ENCODE data around the gene LCN9.

The LCN9 gene

DNA sequence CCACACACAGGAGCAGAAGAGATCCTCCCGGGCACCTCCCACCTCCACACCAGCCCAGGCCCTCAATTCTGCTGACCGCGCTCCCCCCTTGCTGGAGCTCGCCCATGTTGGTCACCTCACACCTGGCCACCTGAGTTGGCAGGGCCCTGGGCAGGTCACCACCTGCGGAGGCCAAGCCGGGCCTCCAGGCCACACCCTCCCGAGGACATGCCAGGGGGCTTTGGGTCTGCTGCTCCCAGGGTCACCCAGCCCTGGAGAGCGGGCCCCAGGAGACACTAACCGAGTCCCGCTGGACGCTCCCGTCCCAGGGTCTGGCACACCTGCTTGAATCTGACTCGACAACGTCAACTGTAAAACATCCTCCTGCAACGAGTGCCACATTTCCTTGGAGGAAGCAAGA, 34.1 kb downstream of the LCN9 start:
- peaks cover 0 to 8% (median 7%) of the 10 kb centered on the region in 4 donors for H3K4me1 ChIP-seq
- TF ChIP-seq, protein P1, sequence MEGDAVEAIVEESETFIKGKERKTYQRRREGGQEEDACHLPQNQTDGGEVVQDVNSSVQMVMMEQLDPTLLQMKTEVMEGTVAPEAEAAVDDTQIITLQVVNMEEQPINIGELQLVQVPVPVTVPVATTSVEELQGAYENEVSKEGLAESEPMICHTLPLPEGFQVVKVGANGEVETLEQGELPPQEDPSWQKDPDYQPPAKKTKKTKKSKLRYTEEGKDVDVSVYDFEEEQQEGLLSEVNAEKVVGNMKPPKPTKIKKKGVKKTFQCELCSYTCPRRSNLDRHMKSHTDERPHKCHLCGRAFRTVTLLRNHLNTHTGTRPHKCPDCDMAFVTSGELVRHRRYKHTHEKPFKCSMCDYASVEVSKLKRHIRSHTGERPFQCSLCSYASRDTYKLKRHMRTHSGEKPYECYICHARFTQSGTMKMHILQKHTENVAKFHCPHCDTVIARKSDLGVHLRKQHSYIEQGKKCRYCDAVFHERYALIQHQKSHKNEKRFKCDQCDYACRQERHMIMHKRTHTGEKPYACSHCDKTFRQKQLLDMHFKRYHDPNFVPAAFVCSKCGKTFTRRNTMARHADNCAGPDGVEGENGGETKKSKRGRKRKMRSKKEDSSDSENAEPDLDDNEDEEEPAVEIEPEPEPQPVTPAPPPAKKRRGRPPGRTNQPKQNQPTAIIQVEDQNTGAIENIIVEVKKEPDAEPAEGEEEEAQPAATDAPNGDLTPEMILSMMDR (IDR thresholded peaks at IDR 0.05), result no peak

DNA sequence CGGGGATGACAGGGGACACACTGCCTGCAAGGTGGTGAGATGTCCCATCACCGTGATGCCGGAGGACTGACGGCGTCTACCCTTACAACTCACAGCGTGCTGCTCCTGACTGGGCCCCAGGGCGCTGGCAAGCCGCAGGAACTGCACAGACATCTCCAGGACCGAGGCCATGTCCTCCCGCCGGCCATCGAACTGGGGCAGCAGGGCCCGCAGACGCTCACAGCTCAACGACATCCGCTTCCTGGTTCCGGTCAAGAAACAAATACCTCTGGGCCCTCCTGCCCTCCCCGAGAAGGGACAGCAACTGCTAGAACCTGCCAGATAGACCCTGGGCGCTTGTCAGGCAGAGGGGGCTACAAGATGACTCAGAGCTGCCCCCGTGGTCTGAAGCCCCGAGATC, 35.1 kb downstream of the LCN9 start:
- TF ChIP-seq, protein P1 (IDR thresholded peaks at IDR 0.05), result no peak
- H3K4me3 ChIP-seq, result no peak overlapping the region
- no peaks in the 10 kb centered on the region for H3K9me3 ChIP-seq
- DNase-seq, result no peak
- H3K27me3 ChIP-seq, result peaks cover 0 to 50% of the 10 kb centered on the region in 2 donors
- intact Hi-C loops (cut with DNase I; ENCODE audit: low total_unique reads), result no loop called here
- H3K4me1 ChIP-seq, result peaks cover 0 to 16% (median 12%) of the 10 kb centered on the region in 4 donors
- H3K27ac ChIP-seq, result no peak overlapping the region
- no peaks in the 10 kb centered on the region for H3K36me3 ChIP-seq

More for the DNA sequence above, 34.1 kb downstream of the LCN9 start:
- no peaks in the 10 kb centered on the region for H3K9me3 ChIP-seq
- intact Hi-C loops (cut with DNase I; ENCODE audit: low total_unique reads), result no loop called here
- H3K27ac ChIP-seq, result no peak overlapping the region
- peaks cover 0 to 50% of the 10 kb centered on the region in 2 donors for H3K27me3 ChIP-seq
- no peak overlapping the region for H3K4me3 ChIP-seq
- DNase-seq, result no peak
- H3K36me3 ChIP-seq, result no peaks in the 10 kb centered on the region

DNA sequence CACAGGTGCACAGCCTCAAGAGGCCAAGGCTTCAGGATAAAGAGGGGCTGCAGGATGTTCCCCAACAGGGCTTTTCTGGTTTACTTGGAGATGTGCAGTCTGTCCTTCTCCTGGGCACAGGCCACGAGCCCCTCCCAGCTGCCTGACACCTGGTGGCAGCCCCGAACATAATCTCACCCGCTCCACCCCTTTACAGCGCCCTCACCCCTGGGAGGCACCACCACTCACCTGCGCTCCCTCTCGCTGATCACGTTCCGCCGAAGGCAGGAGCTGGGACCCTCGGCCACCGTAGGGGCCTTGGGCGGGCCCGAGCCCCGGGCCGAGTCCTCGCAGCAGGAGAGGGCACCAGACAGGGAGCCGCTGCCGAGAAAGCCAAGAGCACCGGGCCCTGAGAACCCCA, 35.7 kb downstream of the LCN9 start:
- H3K4me1 ChIP-seq, result peaks cover 0 to 16% (median 12%) of the 10 kb centered on the region in 4 donors
- TF ChIP-seq, protein P1 (IDR thresholded peaks at IDR 0.05), result no peak
- no peak overlapping the region for H3K27ac ChIP-seq
- peaks cover 0 to 51% of the 10 kb centered on the region in 2 donors for H3K27me3 ChIP-seq
- H3K36me3 ChIP-seq, result no peaks in the 10 kb centered on the region
- intact Hi-C loops (cut with DNase I; ENCODE audit: low total_unique reads), result no loop called here
- no peak for DNase-seq
- no peak overlapping the region for H3K4me3 ChIP-seq
- H3K9me3 ChIP-seq, result no peaks in the 10 kb centered on the region

DNA sequence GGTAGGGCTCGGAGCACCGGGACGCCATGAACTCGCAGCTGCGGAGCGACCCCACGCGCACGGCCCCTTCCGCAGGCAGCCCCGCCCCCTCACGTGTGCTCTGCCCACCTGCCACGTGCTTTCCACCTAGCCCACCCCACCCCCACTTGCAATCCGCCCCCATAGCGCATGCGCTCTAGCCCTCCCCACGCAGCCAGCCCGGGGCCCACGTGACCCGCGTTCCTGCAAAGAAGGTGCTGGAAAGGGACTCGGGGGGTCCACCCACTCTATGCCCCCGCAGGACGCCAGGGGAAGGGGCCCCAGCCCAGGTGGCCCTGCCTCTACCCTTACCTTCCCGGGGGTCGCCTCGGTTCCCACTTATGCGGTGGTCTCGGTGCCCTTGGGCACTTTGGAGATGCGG, 36.3 kb downstream of the LCN9 start, which contains the start of gene SOHLH1:
Gene SOHLH1, minus strand, starts transcription at position 42 of the 400 bp plus-strand sequence. Its CDS starts 14 bp downstream, at position 28.
- Histone ChIP-seq H3K4me1 (peaks cover 0 to 16% (median 12%) of the 10 kb centered on the region in 4 donors), H3K36me3 (no peaks in the 10 kb centered on the region), H3K9me3 (no peaks in the 10 kb centered on the region), H3K27me3 (peaks cover 0 to 51% of the 10 kb centered on the region in 2 donors), H3K27ac (no peak within 1 kb of the TSS), H3K4me3 (no peak within 1 kb of the TSS)
- TF ChIP-seq, protein P1 (IDR thresholded peaks at IDR 0.05), result no peak
- intact Hi-C loops (cut with DNase I; ENCODE audit: low total_unique reads), result no loop called here
- no peak for DNase-seq

DNA sequence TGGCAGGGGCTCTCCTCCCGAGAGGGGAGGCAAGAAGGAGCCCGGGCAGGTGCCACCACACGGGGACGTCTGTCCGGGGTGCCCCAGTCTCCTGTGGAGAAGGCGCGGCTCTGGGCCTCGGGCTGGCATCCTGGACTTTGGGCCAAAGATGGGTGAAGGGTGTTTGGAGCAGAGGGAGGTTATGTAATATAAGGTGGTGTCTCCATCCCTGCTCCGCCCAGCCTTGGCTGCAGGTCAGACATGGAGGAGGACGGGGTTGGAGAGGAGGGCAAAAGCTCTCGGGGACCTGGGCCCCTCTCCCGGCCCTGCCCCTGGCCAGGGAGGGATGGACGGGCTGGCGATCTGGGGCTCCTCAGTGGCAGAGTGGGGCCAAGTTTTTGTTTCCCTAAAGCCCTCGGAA, 37.4 kb downstream of the LCN9 start:
- H3K4me3 ChIP-seq, result no peak overlapping the region
- H3K36me3 ChIP-seq, result no peaks in the 10 kb centered on the region
- H3K27me3 ChIP-seq, result peaks cover 0 to 58% of the 10 kb centered on the region in 2 donors
- no peaks in the 10 kb centered on the region for H3K9me3 ChIP-seq
- TF ChIP-seq, protein P1 (IDR thresholded peaks at IDR 0.05), result no peak
- H3K4me1 ChIP-seq, result peaks cover 0 to 19% (median 14%) of the 10 kb centered on the region in 4 donors
- no peak overlapping the region for H3K27ac ChIP-seq
- intact Hi-C loops (cut with DNase I; ENCODE audit: low total_unique reads), result no loop called here
- no peak for DNase-seq

All from tibial artery (tissue), 4 donors.